Measurements from ENCODE around the gene AHCYL1. TPM values are rescaled to one million over a fixed set of nuclear protein-coding genes. Genes with fewer than 3 reads are reported as not detected.

AHCYL1 gene
- total and polyA plus RNA-seq, 2 of the 8 experiments (the other 6 are each of a cell fraction or from before 2014, with no cell fraction given), result 64.5 to 95.9 TPM

- CTCF ChIA-PET (ENCODE audit: partially characterized antibody), result interaction anchor here (0.8 to 4.2 kb wide), 3 partner anchors 21 to 255 kb away, joined by 3 to 19 read pairs (median 3); no protein-coding TSS in a partner anchor
Measured at GRCh38 chr1:110032327-110032726, 47.8 kb downstream of the AHCYL1 start.

More at GRCh38 chr1:110032327-110032726, 47.8 kb downstream of the AHCYL1 start:
- Histone ChIP-seq H2BK12ac (ENCODE audit: low read depth, low read length) (no peak overlapping the region), H2BK5ac (ENCODE audit: low read depth, low read length) (no peak overlapping the region), H3K18ac (ENCODE audit: extremely low read depth, low read length) (no peak overlapping the region), H3K27ac (ENCODE audit: low read depth, low read length) (no peak overlapping the region), H2BK20ac (ENCODE audit: low read length) (0 out of 2 replicates have a peak overlapping the region, but pooled peaks have one; percentile 52), H3K4me3 (ENCODE audit: extremely low read depth in 1 of 4, insufficient read depth in 2 of 4, low read depth in 3 of 4, low read length in 4 of 4) (no peak overlapping the region), H3K56ac (replicated peaks; ENCODE audit: insufficient read length, low read depth, low read length) (no peak overlapping the region), H3K23ac (ENCODE audit: insufficient read length) (no peak overlapping the region), H3K36me3 (ENCODE audit: control insufficient read depth in 2 of 4, insufficient read depth in 4 of 4, low read length in 3 of 4) (peaks cover 0 to 1% (median 0%) of the 10 kb centered on the region in 4 experiments; a peak in 2 of 8 replicates), H3K4me2 (ENCODE audit: insufficient read depth in 1 of 2, low read depth in 2 of 2, low read length in 2 of 2) (no peak overlapping the region), H3K23me2 (ENCODE audit: low read depth, low read length) (peaks cover 7% of the 10 kb centered on the region; the same call in 1 of the 2 replicates), H3K79me1 (ENCODE audit: low read depth, low read length) (peaks cover 6% of the 10 kb centered on the region; the same call in 1 of the 2 replicates), H4K8ac (ENCODE audit: extremely low read depth, insufficient read depth, low read length) (no peak overlapping the region), H3K9ac (replicated peaks in 1 of 4; ENCODE audit: extremely low read depth in 1 of 4, low read depth in 3 of 4, low read length in 3 of 4) (no peak overlapping the region), H3K79me2 (ENCODE audit: control insufficient read depth in 1 of 2, insufficient read depth in 2 of 2, low read length in 2 of 2) (peaks cover 9 to 23% of the 10 kb centered on the region in 2 experiments), H3K4ac (replicated peaks; ENCODE audit: insufficient read length, low read depth, low read length) (no peak overlapping the region), H2BK15ac (ENCODE audit: low read length) (no peak overlapping the region), H4K91ac (replicated peaks; ENCODE audit: insufficient read length, low read length) (no peak overlapping the region), H2AFZ (ENCODE audit: low read length) (no peak overlapping the region), H3K9me3 (ENCODE audit: insufficient read depth in 2 of 2, low read depth in 1 of 2, low read length in 1 of 2) (no peaks in the 10 kb centered on the region), H4K20me1 (replicated peaks in 1 of 2; ENCODE audit: control insufficient read depth in 1 of 2, insufficient read depth in 2 of 2, low read length in 2 of 2) (peaks cover 0 to 4% of the 10 kb centered on the region in 2 experiments), H3K4me1 (replicated peaks in 1 of 4; ENCODE audit: control insufficient read depth in 3 of 4, insufficient read depth in 4 of 4, low read length in 3 of 4) (peaks cover 0 to 9% (median 5%) of the 10 kb centered on the region in 4 experiments; a peak in 4 of 7 replicates), H2BK120ac (replicated peaks; ENCODE audit: low read depth, low read length) (no peak overlapping the region), H3K14ac (ENCODE audit: insufficient read length) (no peak overlapping the region), H3K27me3 (replicated peaks in 1 of 4; ENCODE audit: control insufficient read depth in 3 of 4, extremely low read depth in 1 of 4, insufficient read depth in 3 of 4, low read length in 3 of 4) (no peaks in the 10 kb centered on the region), H4K5ac (ENCODE audit: insufficient read length, low read depth, low read length) (no peak overlapping the region), H2AK5ac (ENCODE audit: low read depth, low read length) (no peak overlapping the region)
- FAIRE-seq (no peak), DNase-seq (ENCODE audit: low read depth in 1 of 2, low spot score in 2 of 2) (no peak)
- POLR2A ChIA-PET (ENCODE audit: partially characterized antibody), result no interaction called here
- TF ChIP-seq CEBPB (IDR thresholded peaks at IDR 0.05; ENCODE audit: low read depth, low read length) (peak; percentile 87), ASH2L (IDR thresholded peaks at IDR 0.05; ENCODE audit: low read length) (no peak)
- WGBS, 2 experiments (ENCODE audit: extremely low coverage in 1 of 2, insufficient coverage in 1 of 2, insufficient read length in 1 of 2, insufficient replicate concordance in 2 of 2, low coverage in 1 of 2, low lambda C conversion rate in 2 of 2, missing lambda C conversion rate in 1 of 2), result 94% methylated on average over 2 of the region's 2 CpGs; no CpG with 5 or more reads in 1 of the 2 experiments

Measured in H1 (cell line).